ENCODE measurements around the gene AAMDC. TPM values are rescaled to one million over a fixed set of nuclear protein-coding genes. Genes with fewer than 3 reads are reported as not detected.

The AAMDC gene
- polyA plus RNA-seq, 3 donors, result 8.9 to 32.9 (median 28.1) TPM

- Histone ChIP-seq H3K4me3 (replicated peaks in 1 of 3; ENCODE audit: low read depth in 2 of 3, low read length in 3 of 3) (no peak overlapping the region), H3K27ac (ENCODE audit: low read depth in 1 of 2, low read length in 2 of 2) (no peak overlapping the region), H3K9ac (ENCODE audit: insufficient read depth, low read length, poor library complexity, severe bottlenecking) (no peak overlapping the region), H2AFZ (ENCODE audit: insufficient read depth, low read depth, low read length, poor library complexity, severe bottlenecking) (no peak overlapping the region), H3K27me3 (ENCODE audit: control insufficient read depth in 2 of 2, insufficient read depth in 2 of 2, low read length in 2 of 2) (no peaks in the 10 kb centered on the region), H4K20me1 (ENCODE audit: insufficient read depth, low read length) (no peaks in the 10 kb centered on the region), H3K79me2 (ENCODE audit: insufficient read depth, low read length) (no peaks in the 10 kb centered on the region), H3K9me3 (replicated peaks in 1 of 2; ENCODE audit: control insufficient read depth in 1 of 2, insufficient read depth in 1 of 2, low read length in 2 of 2) (no peaks in the 10 kb centered on the region), H3K4me2 (replicated peaks; ENCODE audit: extremely low read depth, low read length, poor library complexity, severe bottlenecking) (no peak overlapping the region), H3K36me3 (replicated peaks in 1 of 2; ENCODE audit: control insufficient read depth in 1 of 2, insufficient read depth in 2 of 2, low read length in 2 of 2) (peaks cover 8 to 16% of the 10 kb centered on the region in 2 donors), H3K4me1 (ENCODE audit: control insufficient read depth in 1 of 2, insufficient read depth in 2 of 2, low read length in 2 of 2) (no peaks in the 10 kb centered on the region)
- Mint-ChIP-seq H3K4me1 (no peaks in the 10 kb centered on the region), H3K27me3 (ENCODE audit: low read depth in 3 of 3) (no peaks in the 10 kb centered on the region), H3K9me3 (no peaks in the 10 kb centered on the region), H3K36me3 (peaks cover 16 to 26% of the 10 kb centered on the region in 2 donors), H3K27ac (no peak overlapping the region), H3K4me3 (no peak overlapping the region)
- DNase-seq, result no peak
- WGBS (ENCODE audit: insufficient coverage), result no CpG with 5 or more reads among the region's 1 CpG
- intact Hi-C loops (cut with micrococcal nuclease), result no loop called here
- no peak for TF ChIP-seq CTCF (IDR thresholded peaks at IDR 0.05)
Observed at GRCh38 chr11:77866336-77866735, 45.4 kb downstream of the AAMDC start.

GRCh38 chr11:77868744-77869143 lies 47.8 kb downstream of the AAMDC start:
- Histone ChIP-seq H3K9ac (ENCODE audit: insufficient read depth, low read length, poor library complexity, severe bottlenecking) (no peak overlapping the region), H3K36me3 (replicated peaks in 1 of 2; ENCODE audit: control insufficient read depth in 1 of 2, insufficient read depth in 2 of 2, low read length in 2 of 2) (peaks cover 19 to 36% of the 10 kb centered on the region in 2 donors), H3K4me1 (ENCODE audit: control insufficient read depth in 1 of 2, insufficient read depth in 2 of 2, low read length in 2 of 2) (no peaks in the 10 kb centered on the region), H3K4me3 (replicated peaks in 1 of 3; ENCODE audit: low read depth in 2 of 3, low read length in 3 of 3) (no peak overlapping the region), H3K27me3 (ENCODE audit: control insufficient read depth in 2 of 2, insufficient read depth in 2 of 2, low read length in 2 of 2) (no peaks in the 10 kb centered on the region), H3K4me2 (replicated peaks; ENCODE audit: extremely low read depth, low read length, poor library complexity, severe bottlenecking) (no peak overlapping the region), H3K9me3 (replicated peaks in 1 of 2; ENCODE audit: control insufficient read depth in 1 of 2, insufficient read depth in 1 of 2, low read length in 2 of 2) (no peaks in the 10 kb centered on the region), H4K20me1 (ENCODE audit: insufficient read depth, low read length) (no peaks in the 10 kb centered on the region), H3K27ac (ENCODE audit: low read depth in 1 of 2, low read length in 2 of 2) (no peak overlapping the region), H3K79me2 (ENCODE audit: insufficient read depth, low read length) (no peaks in the 10 kb centered on the region), H2AFZ (ENCODE audit: insufficient read depth, low read depth, low read length, poor library complexity, severe bottlenecking) (no peak overlapping the region)
- Mint-ChIP-seq H3K27me3 (ENCODE audit: low read depth in 3 of 3) (no peaks in the 10 kb centered on the region), H3K36me3 (peaks cover 19 to 38% of the 10 kb centered on the region in 2 donors), H3K4me3 (no peak overlapping the region), H3K4me1 (no peaks in the 10 kb centered on the region), H3K27ac (no peak overlapping the region), H3K9me3 (no peaks in the 10 kb centered on the region)
- intact Hi-C loops (cut with micrococcal nuclease), result no loop called here
- TF ChIP-seq CTCF (IDR thresholded peaks at IDR 0.05), result no peak
- DNase-seq, result no peak
- WGBS (ENCODE audit: insufficient coverage), result 98% methylated on average over 4 of the region's 4 CpGs
